CD4-positive, alpha-beta T cell treated with Interleukin-10 for 1 hour (primary cell): ENCODE data around the gene ZDHHC8.

Source experiments
- DNase-seq: peaks from one replicate; pipeline ENCODE4 v3.0.0-alpha.2; 2020

The ZDHHC8 gene

DNA sequence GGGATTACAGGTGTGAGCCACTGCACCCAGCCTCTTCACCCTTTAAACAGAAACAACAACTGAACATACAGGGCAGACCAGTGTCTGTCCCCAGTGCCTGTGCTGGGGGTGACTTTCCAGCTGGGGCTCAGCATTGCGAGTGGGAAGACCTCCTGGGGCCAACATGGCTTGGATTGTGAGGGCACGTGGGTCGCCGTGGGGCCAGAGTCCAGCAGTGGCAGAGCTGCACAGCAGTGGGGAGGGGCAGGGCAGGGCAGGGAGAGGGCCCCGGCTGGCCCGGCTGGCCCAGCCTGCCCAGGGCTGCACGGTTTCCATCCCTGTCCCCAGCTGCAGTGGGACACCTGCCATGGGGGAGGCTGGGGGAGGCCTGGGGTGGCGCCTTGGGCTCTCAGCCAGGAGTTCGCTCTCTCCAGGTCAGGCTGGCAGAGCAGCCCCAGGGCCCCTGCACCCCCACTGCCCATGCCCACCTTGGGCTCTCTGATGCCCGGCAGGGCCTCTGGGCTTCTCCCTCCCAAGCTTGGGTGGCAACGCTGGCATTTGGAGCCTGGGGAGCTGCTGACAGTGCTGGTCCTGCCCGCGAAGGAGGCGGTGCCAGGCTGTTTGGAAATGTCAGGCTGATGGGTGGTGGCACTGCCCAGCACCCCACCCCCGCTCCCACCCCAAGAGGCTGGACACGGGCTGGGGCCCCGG, 49.7 kb downstream of the ZDHHC8 start:
- no peak for DNase-seq

GRCh38 chr22:20181884-20182236, 50.3 kb downstream of the ZDHHC8 start:
- no peak for DNase-seq

GRCh38 chr22:20182365-20182764, 50.8 kb downstream of the ZDHHC8 start:
- DNase-seq = no peak

GRCh38 chr22:20183101-20183500, 51.5 kb downstream of the ZDHHC8 start:
- no peak for DNase-seq

GRCh38 chr22:20183823-20184222, 52.2 kb downstream of the ZDHHC8 start:
- DNase-seq = no peak

- no peak for DNase-seq
Observed at GRCh38 chr22:20184501-20185165, 53.0 kb downstream of the ZDHHC8 start.

DNA sequence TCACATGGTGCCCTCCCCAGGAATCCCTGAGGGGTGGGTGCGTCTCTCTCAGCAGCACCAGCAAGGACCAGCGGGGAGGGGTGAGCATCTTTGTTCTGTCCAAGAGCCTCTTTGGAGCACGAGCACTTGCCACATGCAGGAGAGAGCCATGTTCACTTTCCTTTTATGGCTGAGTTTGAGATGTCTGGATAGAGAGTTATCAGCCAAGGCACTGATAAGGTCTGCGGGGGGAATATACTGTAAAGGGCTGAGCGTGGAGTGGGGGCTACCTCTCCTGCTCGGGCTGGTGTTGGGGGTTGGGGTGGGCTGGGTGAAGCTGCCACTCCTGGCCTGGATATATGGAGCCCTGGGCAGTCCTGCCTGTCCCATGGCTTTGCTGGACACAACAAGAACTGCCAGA, 54.1 kb downstream of the ZDHHC8 start:
- no peak for DNase-seq

DNA sequence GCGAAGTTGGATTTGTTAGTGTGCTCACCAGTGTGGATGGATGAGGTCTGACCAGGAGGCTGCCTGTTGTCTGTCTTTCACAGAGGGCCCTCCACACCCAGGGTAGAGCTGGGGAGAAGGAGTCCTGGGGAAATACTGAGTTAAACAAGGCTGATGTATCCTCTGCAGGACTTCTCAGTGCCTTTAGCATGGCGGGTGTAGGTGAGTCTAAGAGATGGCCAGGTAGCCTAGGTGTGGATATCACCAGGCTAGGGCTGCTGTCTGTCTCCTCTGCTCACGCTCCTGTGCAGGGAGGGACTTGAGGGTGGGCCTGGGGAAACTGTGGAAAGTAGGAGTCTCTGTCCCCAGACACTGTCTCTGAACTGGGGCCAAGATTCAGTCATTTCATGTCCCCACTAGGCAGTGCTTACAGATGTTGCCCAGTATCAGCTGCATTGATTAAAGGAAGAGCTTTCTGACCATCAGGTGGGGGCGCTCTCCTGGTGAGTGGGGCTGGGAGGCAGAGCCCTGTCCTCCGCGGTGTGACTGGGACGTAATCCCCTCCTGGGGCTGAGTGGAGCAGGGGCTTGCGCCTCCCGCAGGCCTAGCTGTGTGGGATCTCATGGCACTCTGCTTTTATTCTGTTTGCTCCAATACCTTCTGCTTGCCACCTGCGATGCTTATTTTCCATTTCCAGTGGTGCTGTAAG, 54.7 kb downstream of the ZDHHC8 start:
- DNase-seq = no peak

DNA sequence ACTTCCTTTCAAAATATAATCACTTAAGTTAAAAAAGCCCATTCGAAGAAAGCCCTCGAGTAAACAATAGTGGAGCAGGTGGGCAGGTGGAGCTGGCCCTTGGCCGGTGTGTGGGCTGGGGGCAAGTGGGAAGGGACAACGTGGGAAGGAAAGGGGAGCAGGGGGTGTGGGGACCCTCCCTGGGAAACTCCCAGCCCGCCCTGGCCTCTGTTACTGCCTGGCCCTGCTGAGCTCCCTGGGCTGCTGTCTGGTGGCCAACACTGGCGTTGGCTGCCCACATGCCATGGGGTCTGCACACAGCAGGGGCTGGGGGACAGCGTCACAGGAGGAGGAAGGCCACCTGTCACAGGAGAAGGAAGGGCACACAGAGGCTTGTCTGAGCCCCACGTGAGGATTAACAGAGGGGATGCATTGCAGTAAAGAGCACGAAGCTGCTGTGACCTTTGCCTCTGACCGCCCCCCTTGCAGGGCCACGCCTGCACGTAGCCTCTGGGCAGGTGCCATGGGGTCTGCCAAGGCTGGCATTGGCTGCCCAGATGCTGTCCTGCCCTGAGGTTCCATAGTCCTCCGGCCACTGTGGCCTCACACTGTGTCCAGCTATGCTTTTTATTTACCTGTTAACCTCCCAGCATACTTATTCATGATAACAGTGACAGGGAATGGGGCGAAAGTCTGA, 55.4 kb downstream of the ZDHHC8 start:
- no peak for DNase-seq

DNA sequence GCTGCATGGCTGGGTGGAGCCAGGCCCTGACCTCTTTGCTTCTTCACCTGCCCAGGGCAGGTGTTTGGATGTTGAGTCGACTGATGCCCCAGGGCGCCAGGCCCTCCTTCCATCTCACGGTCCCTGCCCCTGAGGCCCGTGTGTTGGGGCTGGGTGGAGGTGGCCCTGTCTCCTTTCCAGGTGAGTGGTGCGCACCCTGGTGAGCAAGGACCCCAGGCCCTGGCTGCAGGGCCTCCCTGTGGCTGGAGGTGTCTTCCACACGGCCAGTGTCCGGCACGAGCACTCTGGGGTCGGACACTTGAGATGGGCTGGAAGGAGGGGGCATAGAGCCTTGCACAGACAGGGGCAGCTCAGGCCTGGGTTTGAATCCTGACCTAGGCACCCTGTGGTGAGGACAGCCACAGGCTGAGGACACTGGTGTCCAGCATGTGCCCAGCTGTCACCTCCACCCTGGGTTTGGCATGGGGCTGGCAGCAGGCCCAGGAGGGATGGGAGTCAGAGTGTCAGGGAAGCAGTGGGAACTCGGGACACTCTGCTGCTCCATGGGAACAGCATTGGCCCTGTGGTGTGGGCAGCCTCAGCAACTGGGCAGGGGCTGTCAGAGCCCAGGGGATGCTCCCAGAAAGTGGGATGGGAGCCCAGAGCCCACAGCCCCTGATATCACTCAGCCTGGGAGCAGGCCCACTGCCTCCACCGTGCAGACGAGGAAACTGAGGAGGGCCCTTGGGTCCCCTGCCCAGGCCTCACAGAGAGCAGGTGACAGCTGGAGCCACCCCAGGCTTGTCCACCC, 56.4 kb downstream of the ZDHHC8 start:
- no peak for DNase-seq

- DNase-seq = no peak
Observed at GRCh38 chr22:20188567-20188877, 56.9 kb downstream of the ZDHHC8 start.

DNA sequence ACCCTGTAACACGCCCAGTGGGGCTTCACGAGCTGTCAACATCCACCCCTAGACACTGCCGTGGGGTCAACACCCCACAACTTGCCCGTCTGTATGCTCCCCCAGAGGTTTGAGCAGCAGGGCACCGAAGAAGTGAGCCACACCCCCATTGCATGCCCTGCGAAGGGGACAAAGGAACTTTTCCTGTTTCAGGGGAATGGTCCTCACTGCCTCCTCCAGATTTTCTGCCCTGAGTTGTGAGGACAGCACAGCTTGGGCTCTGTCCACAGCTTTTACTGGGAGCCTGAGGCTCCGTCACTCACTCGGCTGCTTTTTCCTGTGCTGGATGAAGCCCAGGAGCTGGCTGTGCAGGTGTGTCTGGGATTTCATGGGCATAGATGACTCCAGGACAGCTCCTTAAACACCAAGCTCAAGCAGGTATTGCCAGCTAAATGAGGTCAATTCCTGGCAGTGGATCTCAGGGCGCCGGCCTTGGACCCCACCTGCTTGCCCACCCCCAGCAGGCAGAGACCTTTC, 59.5 kb downstream of the ZDHHC8 start:
- DNase-seq = no peak

- DNase-seq = no peak
Observed at GRCh38 chr22:20191803-20192202, 60.2 kb downstream of the ZDHHC8 start.

GRCh38 chr22:20192293-20192971, 60.8 kb downstream of the ZDHHC8 start:
- DNase-seq = no peak

- DNase-seq = no peak
Observed at GRCh38 chr22:20192972-20193760, 61.6 kb downstream of the ZDHHC8 start.

DNA sequence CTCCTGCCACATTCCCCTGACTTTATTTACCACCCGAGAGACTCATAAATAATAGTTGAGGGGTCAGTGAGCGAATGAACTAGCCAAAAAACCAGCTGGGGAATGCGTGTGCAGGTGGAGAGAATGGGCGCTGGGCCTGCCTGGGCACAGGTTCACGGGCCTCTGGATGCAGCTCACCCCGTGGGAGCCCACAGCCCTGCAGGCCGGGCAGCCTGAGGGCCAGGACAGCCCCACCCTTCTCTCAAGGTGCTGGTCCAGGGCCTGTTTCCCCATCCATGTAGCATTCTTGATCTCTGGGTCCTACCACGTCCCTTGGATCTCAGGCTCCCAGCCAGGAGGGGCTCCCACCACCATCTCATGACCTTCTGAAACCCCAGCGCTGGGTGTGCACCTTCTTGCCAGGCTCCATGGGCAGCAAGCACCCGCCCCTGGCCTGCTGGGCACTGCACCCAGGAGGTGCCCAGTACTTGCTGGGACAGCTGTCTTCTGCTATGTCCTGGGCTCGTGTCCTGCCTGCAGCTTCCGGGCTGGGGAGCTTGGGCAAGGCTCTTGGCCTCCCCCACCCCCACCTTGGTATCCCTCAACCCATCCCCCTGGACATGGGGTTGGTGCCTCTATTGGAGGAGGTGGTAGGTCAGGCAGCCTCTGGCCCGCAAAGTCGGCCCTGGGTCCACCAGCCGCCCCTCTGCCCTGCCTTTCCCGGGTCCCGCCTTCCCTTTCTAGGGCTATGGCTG, 62.3 kb downstream of the ZDHHC8 start:
- no peak for DNase-seq

GRCh38 chr22:20194681-20195593, 63.3 kb downstream of the ZDHHC8 start:
- no peak for DNase-seq

DNA sequence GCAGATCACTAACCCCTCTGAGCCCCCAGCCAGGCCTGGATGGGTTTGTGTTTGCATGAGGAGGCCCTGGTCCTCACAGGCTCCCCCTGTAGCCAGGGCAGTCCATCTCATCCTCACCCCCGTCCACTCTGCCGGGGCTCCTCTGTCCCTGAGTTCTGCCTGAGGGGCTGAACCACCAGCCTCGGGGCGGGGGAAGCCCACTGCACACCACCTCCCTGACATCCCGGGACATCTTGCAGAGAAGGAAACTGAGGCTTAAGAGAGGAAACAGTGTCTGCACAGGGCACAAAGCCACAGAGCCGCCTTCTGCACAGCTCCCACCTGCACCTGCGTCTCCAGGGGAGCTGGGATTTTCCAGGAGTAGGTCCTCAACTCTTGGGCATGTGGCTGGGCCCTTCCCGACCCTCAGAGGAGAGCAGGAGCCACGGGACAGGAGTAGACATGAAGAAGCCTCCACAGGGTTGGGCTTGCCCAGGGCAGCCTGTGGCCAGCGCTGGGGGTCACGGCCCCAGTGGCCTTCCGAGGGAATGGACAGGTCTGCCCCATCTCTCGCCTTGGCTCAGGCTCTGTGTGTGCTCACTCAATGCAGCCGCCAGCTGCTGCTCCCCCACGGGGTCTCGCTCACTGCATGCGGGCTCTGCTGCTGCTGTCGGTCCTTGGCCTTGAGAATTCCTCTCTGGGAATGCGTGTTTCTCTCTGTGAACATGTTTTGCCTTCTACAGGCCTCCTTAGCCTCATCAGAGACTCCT, 64.7 kb downstream of the ZDHHC8 start:
- DNase-seq = no peak
